HepG2 (cell line): ENCODE data around the gene LSMEM2. TPM values are rescaled to one million over a fixed set of nuclear protein-coding genes. Genes with fewer than 3 reads are reported as not detected.

Experiments used
- CREM ChIP-seq, 2 experiments: sonication (generic) in 1 of 2; formaldehyde crosslinking in 1 of 2; IDR thresholded peaks; 2 replicates each; pipeline versions ENCODE4 v1.4.0 to v1.6.1; 2016 to 2020; ENCODE audit warnings: antibody characterized with exemption in 1 of 2, mild to moderate bottlenecking in 1 of 2, missing genetic modification reagents in 1 of 2
- DMAP1 ChIP-seq: IDR thresholded peaks from 2 replicates; pipeline ENCODE4 v1.6.1; 2016
- KLF12 ChIP-seq: sonication (generic); formaldehyde crosslinking; IDR thresholded peaks from 2 replicates; pipeline ENCODE4 v1.4.0; 2020; ENCODE audit warnings: missing genetic modification reagents, borderline replicate concordance
- MAFG ChIP-seq: sonication (generic); formaldehyde crosslinking; IDR thresholded peaks from 2 replicates; pipeline ENCODE4 v1.5.1; 2020; ENCODE audit warnings: mild to moderate bottlenecking, missing genetic modification reagents
- PPARG ChIP-seq: conservative IDR thresholded peaks from 2 replicates; pipeline ENCODE4 v1.6.1; 2016; ENCODE audit warnings: missing biosample characterization, missing genetic modification reagents
- TRIM24 ChIP-seq: sonication (generic); formaldehyde crosslinking; IDR thresholded peaks from 2 replicates; pipeline ENCODE4 v1.8.0; 2022; ENCODE audit warnings: mild to moderate bottlenecking, missing genetic modification reagents
- ZC3H13 ChIP-seq: sonication (generic); formaldehyde crosslinking; IDR thresholded peaks from 2 replicates; pipeline ENCODE4 v1.8.1; 2023; ENCODE audit warnings: mild to moderate bottlenecking, missing genetic modification reagents, moderate library complexity
- ZNF121 ChIP-seq: sonication (generic); formaldehyde crosslinking; IDR thresholded peaks from 2 replicates; pipeline ENCODE4 v1.5.0; 2020; ENCODE audit warnings: mild to moderate bottlenecking, missing genetic modification reagents
- ZNF350 ChIP-seq: sonication (generic); formaldehyde crosslinking; IDR thresholded peaks from 2 replicates; pipeline ENCODE4 v1.4.0; 2020; ENCODE audit warnings: mild to moderate bottlenecking, low read depth, missing genetic modification reagents, borderline replicate concordance
- ZNF790 ChIP-seq: sonication (generic); formaldehyde crosslinking; IDR thresholded peaks from 2 replicates; pipeline ENCODE4 v1.8.0; 2022; ENCODE audit warnings: missing genetic modification reagents, mild to moderate bottlenecking, borderline replicate concordance
- polyA plus RNA-seq, 8 experiments: library from polyadenylated mRNA; depleted of rRNA in 3 of 8; stranded (reverse) in 7 of 8; unstranded in 1 of 8; fragments of >200 nt; fragmentation: Illumina TruSeq in 4 of 8; extraction: Trizol in 4 of 8; gene quantifications; 2 replicates each; pipeline versions ENCODE4 v1.2.1 to v1.2.3, GENCODE V29; 2011 to 2016; ENCODE audit warnings: low read depth in 4 of 8, missing spikeins in 1 of 8, mixed read lengths in 1 of 8; ENCODE audit not compliant: insufficient read depth in 1 of 8
- total RNA-seq, 5 experiments: library from RNA; depleted of rRNA; stranded (reverse); fragments of >200 nt; fragmentation: Illumina TruSeq; extraction: Trizol; gene quantifications; 2 replicates each; pipeline ENCODE4 v1.2.3, GENCODE V29; 2016; ENCODE audit warnings: low read depth in 1 of 5
- TF ChIP-seq, protein P1 (sequence below), 2 experiments: sonication (generic) in 1 of 2; formaldehyde crosslinking in 1 of 2; IDR thresholded peaks; 2 replicates each; pipeline versions ENCODE4 v1.4.0 to v1.6.1; 2016 to 2020; ENCODE audit warnings: borderline replicate concordance in 1 of 2, low read depth in 1 of 2, mild to moderate bottlenecking in 1 of 2, missing genetic modification reagents in 1 of 2
- TF ChIP-seq, protein P2 (sequence below): sonication (generic); formaldehyde crosslinking; IDR thresholded peaks from 2 replicates; pipeline ENCODE4 v1.5.1; 2020; ENCODE audit warnings: missing genetic modification reagents, mild to moderate bottlenecking, borderline replicate concordance
- TF ChIP-seq, protein P3 (sequence below): sonication (generic); formaldehyde crosslinking; IDR thresholded peaks from 2 replicates; pipeline ENCODE4 v1.4.0; 2020; ENCODE audit warnings: missing genetic modification reagents
- TF ChIP-seq, protein P4 (sequence below): sonication (generic); formaldehyde crosslinking; IDR thresholded peaks from 2 replicates; pipeline ENCODE4 v1.9.0; 2022; ENCODE audit warnings: low read depth, missing genetic modification reagents
- TF ChIP-seq, protein P5 (sequence below), 2 experiments: sonication (generic) in 1 of 2; formaldehyde crosslinking in 1 of 2; IDR thresholded peaks; 2 replicates each; pipeline versions ENCODE4 v1.4.0 to v1.6.1; 2018 to 2020; ENCODE audit warnings: missing genetic modification reagents in 2 of 2, borderline replicate concordance in 1 of 2, low read depth in 1 of 2, mild to moderate bottlenecking in 1 of 2, missing biosample characterization in 1 of 2

The LSMEM2 gene
- total and polyA plus RNA-seq, 2 of the 13 experiments (the other 11 are each of a cell fraction or from before 2014, with no cell fraction given), result 0.07 to 0.41 TPM

DNA sequence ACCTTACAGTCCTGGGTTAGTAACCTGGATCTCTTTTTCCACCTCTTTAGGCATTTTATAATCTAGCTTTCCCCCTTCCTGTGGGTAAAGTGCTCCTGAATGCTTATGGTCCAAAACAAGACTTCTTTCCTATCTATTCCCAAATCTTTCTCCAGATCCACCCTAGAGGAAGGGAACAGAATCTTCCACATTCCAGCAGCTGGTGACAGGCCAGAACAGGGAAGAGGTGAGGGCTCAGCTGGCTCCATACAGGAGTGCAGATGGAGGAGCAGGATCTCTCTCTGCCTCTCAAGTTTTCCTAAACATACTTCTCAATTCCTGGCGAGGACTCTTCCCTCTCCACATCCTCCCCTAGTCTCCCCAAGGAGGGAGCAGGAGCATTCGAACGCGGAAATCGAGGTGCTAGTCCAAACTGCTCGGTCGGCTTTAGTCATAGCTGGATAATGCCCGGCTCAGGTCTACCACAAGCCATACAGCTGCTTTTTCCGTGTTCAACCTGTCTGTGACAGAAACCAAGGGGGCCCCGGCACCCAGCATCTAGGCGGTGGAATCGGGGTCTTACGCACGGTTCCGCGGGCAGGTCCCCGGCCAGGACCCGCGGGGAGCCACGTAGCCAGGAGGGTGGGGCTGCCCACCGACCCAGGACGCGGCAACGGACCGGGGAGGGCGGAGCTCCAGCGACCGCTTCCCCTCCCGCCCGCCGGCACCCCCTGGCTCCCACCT is 57.7 kb downstream of the LSMEM2 start (continued):
- TF ChIP-seq, protein P1, sequence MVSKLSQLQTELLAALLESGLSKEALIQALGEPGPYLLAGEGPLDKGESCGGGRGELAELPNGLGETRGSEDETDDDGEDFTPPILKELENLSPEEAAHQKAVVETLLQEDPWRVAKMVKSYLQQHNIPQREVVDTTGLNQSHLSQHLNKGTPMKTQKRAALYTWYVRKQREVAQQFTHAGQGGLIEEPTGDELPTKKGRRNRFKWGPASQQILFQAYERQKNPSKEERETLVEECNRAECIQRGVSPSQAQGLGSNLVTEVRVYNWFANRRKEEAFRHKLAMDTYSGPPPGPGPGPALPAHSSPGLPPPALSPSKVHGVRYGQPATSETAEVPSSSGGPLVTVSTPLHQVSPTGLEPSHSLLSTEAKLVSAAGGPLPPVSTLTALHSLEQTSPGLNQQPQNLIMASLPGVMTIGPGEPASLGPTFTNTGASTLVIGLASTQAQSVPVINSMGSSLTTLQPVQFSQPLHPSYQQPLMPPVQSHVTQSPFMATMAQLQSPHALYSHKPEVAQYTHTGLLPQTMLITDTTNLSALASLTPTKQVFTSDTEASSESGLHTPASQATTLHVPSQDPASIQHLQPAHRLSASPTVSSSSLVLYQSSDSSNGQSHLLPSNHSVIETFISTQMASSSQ (IDR thresholded peaks at IDR 0.05; ENCODE audit: low read depth), result no peak
- TF ChIP-seq, protein P1 (CRISPR knock-in tag; IDR thresholded peaks at IDR 0.05; ENCODE audit: borderline replicate concordance), result no peak
- no peak for TF ChIP-seq MAFG
- TF ChIP-seq ZNF121 (CRISPR knock-in tag), result no peak
- TF ChIP-seq, protein P2, sequence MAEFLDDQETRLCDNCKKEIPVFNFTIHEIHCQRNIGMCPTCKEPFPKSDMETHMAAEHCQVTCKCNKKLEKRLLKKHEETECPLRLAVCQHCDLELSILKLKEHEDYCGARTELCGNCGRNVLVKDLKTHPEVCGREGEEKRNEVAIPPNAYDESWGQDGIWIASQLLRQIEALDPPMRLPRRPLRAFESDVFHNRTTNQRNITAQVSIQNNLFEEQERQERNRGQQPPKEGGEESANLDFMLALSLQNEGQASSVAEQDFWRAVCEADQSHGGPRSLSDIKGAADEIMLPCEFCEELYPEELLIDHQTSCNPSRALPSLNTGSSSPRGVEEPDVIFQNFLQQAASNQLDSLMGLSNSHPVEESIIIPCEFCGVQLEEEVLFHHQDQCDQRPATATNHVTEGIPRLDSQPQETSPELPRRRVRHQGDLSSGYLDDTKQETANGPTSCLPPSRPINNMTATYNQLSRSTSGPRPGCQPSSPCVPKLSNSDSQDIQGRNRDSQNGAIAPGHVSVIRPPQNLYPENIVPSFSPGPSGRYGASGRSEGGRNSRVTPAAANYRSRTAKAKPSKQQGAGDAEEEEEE (CRISPR knock-in tag), result no peak
- TF ChIP-seq CREM (IDR thresholded peaks at IDR 0.05), result no peak
- TF ChIP-seq CREM (CRISPR knock-in tag; IDR thresholded peaks at IDR 0.05), result no peak
- TF ChIP-seq ZNF350 (CRISPR knock-in tag), result no peak
- no peak; the same call in 1 of the 2 replicates for TF ChIP-seq PPARG
- TF ChIP-seq, protein P3, sequence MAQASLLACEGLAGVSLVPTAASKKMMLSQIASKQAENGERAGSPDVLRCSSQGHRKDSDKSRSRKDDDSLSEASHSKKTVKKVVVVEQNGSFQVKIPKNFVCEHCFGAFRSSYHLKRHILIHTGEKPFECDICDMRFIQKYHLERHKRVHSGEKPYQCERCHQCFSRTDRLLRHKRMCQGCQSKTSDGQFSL (CRISPR knock-in tag), result no peak
- TF ChIP-seq, protein P4, sequence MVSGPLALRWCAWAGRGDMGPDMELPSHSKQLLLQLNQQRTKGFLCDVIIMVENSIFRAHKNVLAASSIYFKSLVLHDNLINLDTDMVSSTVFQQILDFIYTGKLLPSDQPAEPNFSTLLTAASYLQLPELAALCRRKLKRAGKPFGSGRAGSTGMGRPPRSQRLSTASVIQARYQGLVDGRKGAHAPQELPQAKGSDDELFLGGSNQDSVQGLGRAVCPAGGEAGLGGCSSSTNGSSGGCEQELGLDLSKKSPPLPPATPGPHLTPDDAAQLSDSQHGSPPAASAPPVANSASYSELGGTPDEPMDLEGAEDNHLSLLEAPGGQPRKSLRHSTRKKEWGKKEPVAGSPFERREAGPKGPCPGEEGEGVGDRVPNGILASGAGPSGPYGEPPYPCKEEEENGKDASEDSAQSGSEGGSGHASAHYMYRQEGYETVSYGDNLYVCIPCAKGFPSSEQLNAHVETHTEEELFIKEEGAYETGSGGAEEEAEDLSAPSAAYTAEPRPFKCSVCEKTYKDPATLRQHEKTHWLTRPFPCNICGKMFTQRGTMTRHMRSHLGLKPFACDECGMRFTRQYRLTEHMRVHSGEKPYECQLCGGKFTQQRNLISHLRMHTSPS (CRISPR knock-in tag), result no peak
- no peak for TF ChIP-seq KLF12
- TF ChIP-seq, protein P5, sequence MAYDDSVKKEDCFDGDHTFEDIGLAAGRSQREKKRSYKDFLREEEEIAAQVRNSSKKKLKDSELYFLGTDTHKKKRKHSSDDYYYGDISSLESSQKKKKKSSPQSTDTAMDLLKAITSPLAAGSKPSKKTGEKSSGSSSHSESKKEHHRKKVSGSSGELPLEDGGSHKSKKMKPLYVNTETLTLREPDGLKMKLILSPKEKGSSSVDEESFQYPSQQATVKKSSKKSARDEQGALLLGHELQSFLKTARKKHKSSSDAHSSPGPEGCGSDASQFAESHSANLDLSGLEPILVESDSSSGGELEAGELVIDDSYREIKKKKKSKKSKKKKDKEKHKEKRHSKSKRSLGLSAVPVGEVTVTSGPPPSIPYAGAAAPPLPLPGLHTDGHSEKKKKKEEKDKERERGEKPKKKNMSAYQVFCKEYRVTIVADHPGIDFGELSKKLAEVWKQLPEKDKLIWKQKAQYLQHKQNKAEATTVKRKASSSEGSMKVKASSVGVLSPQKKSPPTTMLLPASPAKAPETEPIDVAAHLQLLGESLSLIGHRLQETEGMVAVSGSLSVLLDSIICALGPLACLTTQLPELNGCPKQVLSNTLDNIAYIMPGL (CRISPR knock-in tag; IDR thresholded peaks at IDR 0.05; ENCODE audit: borderline replicate concordance in 1 of 2, low read depth in 1 of 2), result no peak
- TF ChIP-seq DMAP1, result no peak
- TF ChIP-seq ZNF790 (CRISPR knock-in tag), result no peak
- TF ChIP-seq ZC3H13 (CRISPR knock-in tag), result no peak
- TF ChIP-seq TRIM24 (CRISPR knock-in tag), result no peak
